HG03196 (cell line): ENCODE data around the gene LCOR.
A peak's percentile ranks its signal among the peaks of the same experiment; 100 is the strongest.

Experiments
- ATAC-seq: cut with Tn5 transposase; IDR thresholded peaks from one replicate; pipeline ENCODE4 v1.9.1; 2021; ENCODE audit not compliant: unreplicated experiment

LCOR gene

GRCh38 chr10:96982149-96982930 is 150.2 kb downstream of the LCOR start:
- ATAC-seq, result no peak

- peak; percentile 51 for ATAC-seq
Observed at GRCh38 chr10:96984541-96985131, 152.5 kb downstream of the LCOR start.

- ATAC-seq, result no peak
Observed at GRCh38 chr10:96986200-96986856, 154.2 kb downstream of the LCOR start.

GRCh38 chr10:96987141-96987841 is 155.2 kb downstream of the LCOR start:
- ATAC-seq, result no peak

GRCh38 chr10:96987842-96988175 is 155.7 kb downstream of the LCOR start:
- no peak for ATAC-seq

- no peak for ATAC-seq
Observed at GRCh38 chr10:96988426-96988825, 156.3 kb downstream of the LCOR start.

- peak; percentile 45 for ATAC-seq
Observed at GRCh38 chr10:96991313-96991841, 159.3 kb downstream of the LCOR start.

- ATAC-seq, result no peak
Observed at GRCh38 chr10:96992721-96993120, 160.6 kb downstream of the LCOR start.

- ATAC-seq, result no peak
Observed at GRCh38 chr10:96995851-96996250, 163.8 kb downstream of the LCOR start.

GRCh38 chr10:96996275-96996965 is 164.3 kb downstream of the LCOR start:
- ATAC-seq, result no peak

GRCh38 chr10:96998329-96998888 is 166.3 kb downstream of the LCOR start:
- ATAC-seq, result no peak

- no peak for ATAC-seq
Observed at GRCh38 chr10:96999337-96999736, 167.2 kb downstream of the LCOR start.

- no peak for ATAC-seq
Observed at GRCh38 chr10:96999987-97000386, 167.9 kb downstream of the LCOR start.

GRCh38 chr10:97000487-97001182 is 168.5 kb downstream of the LCOR start:
- no peak for ATAC-seq

- ATAC-seq, result no peak
Observed at GRCh38 chr10:97001183-97001991, 169.3 kb downstream of the LCOR start.

- no peak for ATAC-seq
Observed at GRCh38 chr10:97002670-97003069, 170.6 kb downstream of the LCOR start.

GRCh38 chr10:97003151-97003803 is 171.2 kb downstream of the LCOR start:
- ATAC-seq, result no peak

GRCh38 chr10:97003804-97004201 is 171.7 kb downstream of the LCOR start:
- no peak for ATAC-seq

- ATAC-seq, result no peak
Observed at GRCh38 chr10:97004591-97004990, 172.5 kb downstream of the LCOR start.
